Sigmoid colon (tissue), 7 donors: ENCODE data around the gene CST6. TPM values are rescaled to one million over a fixed set of nuclear protein-coding genes. Genes with fewer than 3 reads are reported as not detected.

Experiments used
- DNase-seq: peaks from one replicate; pipeline ENCODE4 v3.0.0-alpha.2; 2019
- H3K27ac ChIP-seq, 4 donors: fragments of 200-600 bp; sonication (generic); one replicate each; pipeline ENCODE4 v1.5.1; 2016 to 2019; ENCODE audit warnings: mild to moderate bottlenecking in 1 of 4
- H3K27me3 ChIP-seq, 3 donors: fragments of 200-600 bp; sonication (generic); one replicate each; pipeline ENCODE4 v1.5.1; 2019; ENCODE audit warnings: mild to moderate bottlenecking in 1 of 3
- H3K36me3 ChIP-seq, 4 donors: fragments of 200-600 bp; sonication (generic); one replicate each; pipeline ENCODE4 v1.5.1; 2016 to 2019
- H3K4me1 ChIP-seq, 4 donors: fragments of 200-600 bp; sonication (generic); one replicate each; pipeline ENCODE4 v1.5.1; 2017 to 2019
- H3K4me3 ChIP-seq, 4 donors: fragments of 200-600 bp; sonication (generic); one replicate each; pipeline ENCODE4 v1.5.1; 2017 to 2019; ENCODE audit warnings: mild to moderate bottlenecking in 2 of 4, moderate library complexity in 1 of 4
- H3K9me3 ChIP-seq, 4 donors: fragments of 200-600 bp in 3 of 4; sonication (generic) in 3 of 4; one replicate each; pipeline versions ENCODE4 v1.5.1 to v1.6.1; 2013 to 2019
- CTCF ChIP-seq, 4 experiments: fragments of 450-650 bp in 3 of 4; fragments of 200-600 bp in 1 of 4; IDR thresholded peaks; one replicate each; pipeline ENCODE4 v1.5.1; 2016 to 2019; ENCODE audit warnings: antibody characterized with exemption in 4 of 4, mild to moderate bottlenecking in 3 of 4, moderate library complexity in 2 of 4
- EP300 ChIP-seq, 4 donors: sonication (generic); formaldehyde crosslinking; IDR thresholded peaks; one replicate each; pipeline ENCODE4 v1.6.1; 2017; ENCODE audit warnings: antibody characterized with exemption in 4 of 4
- POLR2A ChIP-seq, 2 donors: fragments of 450-650 bp; IDR thresholded peaks; one replicate each; pipeline ENCODE4 v1.6.1; 2016; ENCODE audit warnings: antibody characterized with exemption in 2 of 2, mild to moderate bottlenecking in 2 of 2, moderate library complexity in 2 of 2
- POLR2AphosphoS5 ChIP-seq, 4 donors: sonication (generic); formaldehyde crosslinking; IDR thresholded peaks; one replicate each; pipeline ENCODE4 v1.6.1; 2017; ENCODE audit warnings: antibody characterized with exemption in 4 of 4
- WGBS, 2 donors: extraction: QIAGEN DNeasy Blood & Tissue Kit; methylation state at CpG; one replicate each; pipeline ENCODE4 v1.1.7; 2013; 5-methylcytosine and 5-hydroxymethylcytosine counted together
- intact Hi-C: fragments of 100-400 bp; cut with DNase I; formaldehyde crosslinking; loops from one replicate; pipeline ENCODE4 v1.15.1; 2023
- polyA plus RNA-seq, 3 donors: library from polyadenylated mRNA; stranded (reverse); fragments of 200-250 nt; gene quantifications; one replicate each; pipeline ENCODE4 v1.2.3, GENCODE V29; 2013
- total RNA-seq, 4 donors: library from RNA; depleted of rRNA; stranded (reverse); fragments of >200 nt; gene quantifications; one replicate each; pipeline ENCODE4 v1.1.0, GENCODE V29; 2016
- donor health status: healthy with polysubstance abuse.
- donor health status: Bipolar disorder and iron deficiency.
- donor health status: healthy.

The CST6 gene
- total and polyA plus RNA-seq, 7 donors: 0.10 to 1.2 TPM; not detected in 5

GRCh38 chr11:66051766-66052663 is 40.2 kb downstream of the CST6 start, which contains the start of gene SF3B2:
Gene SF3B2, plus strand, starts transcription at chr11:66052364. Its CDS starts 21 bp downstream, at chr11:66052385.
- 0% methylated on average over 84 of the region's 84 CpGs for WGBS, 2 donors
- peak within 1 kb of the TSS; percentile 85 to 98 (median 91) for H3K4me3 ChIP-seq
- intact Hi-C loops: loop anchor here (5.0 kb wide), 1 partner anchor 50 kb away; the partner anchor contains the start of genes BANF1 and EIF1AD
- H3K36me3 ChIP-seq: peaks cover 20 to 36% (median 26%) of the 10 kb centered on the region in 4 donors
- H3K9me3 ChIP-seq: no peaks in the 10 kb centered on the region
- peaks cover 0 to 33% (median 23%) of the 10 kb centered on the region in 4 donors for H3K4me1 ChIP-seq
- H3K27ac ChIP-seq: peak within 1 kb of the TSS; percentile 84 to 90 (median 87)
- DNase-seq: peak; percentile 99
- H3K27me3 ChIP-seq: peaks cover 14 to 26% (median 21%) of the 10 kb centered on the region in 3 donors
- TF ChIP-seq CTCF (IDR thresholded peaks at IDR 0.05): no peak
- TF ChIP-seq POLR2AphosphoS5 (IDR thresholded peaks at IDR 0.05): peak; percentile 61 to 87 (median 82)
- no peak for TF ChIP-seq EP300 (IDR thresholded peaks at IDR 0.05)
- peak; percentile 48 to 50 for TF ChIP-seq POLR2A (IDR thresholded peaks at IDR 0.05)

GRCh38 chr11:66052664-66052982 is 40.8 kb downstream of the CST6 start:
- DNase-seq: no peak
- Histone ChIP-seq H3K27me3 (peaks cover 14 to 21% (median 17%) of the 10 kb centered on the region in 3 donors), H3K36me3 (peaks cover 26 to 42% (median 32%) of the 10 kb centered on the region in 4 donors), H3K9me3 (no peaks in the 10 kb centered on the region), H3K4me3 (peak overlapping the region; percentile 85 to 98 (median 91)), H3K4me1 (peaks cover 0 to 33% (median 23%) of the 10 kb centered on the region in 4 donors), H3K27ac (peak overlapping the region; percentile 84 to 90 (median 87))
- TF ChIP-seq CTCF (IDR thresholded peaks at IDR 0.05) (no peak), POLR2A (IDR thresholded peaks at IDR 0.05) (no peak), POLR2AphosphoS5 (IDR thresholded peaks at IDR 0.05) (no peak), EP300 (IDR thresholded peaks at IDR 0.05) (no peak)
- intact Hi-C loops: loop anchor here (5.0 kb wide), 1 partner anchor 50 kb away; the partner anchor contains the start of genes BANF1 and EIF1AD
- WGBS, 2 donors: 1 to 2% methylated on average over 17 of the region's 17 CpGs

- no peak overlapping the region for H3K27ac ChIP-seq
- peak; percentile 63 for DNase-seq
- H3K27me3 ChIP-seq: no peaks in the 10 kb centered on the region
- no peak overlapping the region for H3K4me3 ChIP-seq
- H3K9me3 ChIP-seq: no peaks in the 10 kb centered on the region
- 96 to 97% methylated on average over 7 of the region's 7 CpGs for WGBS, 2 donors
- peaks cover 0 to 28% (median 20%) of the 10 kb centered on the region in 4 donors for H3K4me1 ChIP-seq
- intact Hi-C loops: no loop called here
- peaks cover 48 to 66% (median 56%) of the 10 kb centered on the region in 4 donors for H3K36me3 ChIP-seq
- TF ChIP-seq CTCF (IDR thresholded peaks at IDR 0.05) (no peak), EP300 (IDR thresholded peaks at IDR 0.05) (no peak), POLR2AphosphoS5 (IDR thresholded peaks at IDR 0.05) (no peak), POLR2A (IDR thresholded peaks at IDR 0.05) (no peak)
Measured at GRCh38 chr11:66055021-66055420, 43.2 kb downstream of the CST6 start.

- TF ChIP-seq CTCF (IDR thresholded peaks at IDR 0.05) (no peak), POLR2A (IDR thresholded peaks at IDR 0.05) (no peak), POLR2AphosphoS5 (IDR thresholded peaks at IDR 0.05) (no peak), EP300 (IDR thresholded peaks at IDR 0.05) (no peak)
- no peaks in the 10 kb centered on the region for H3K27me3 ChIP-seq
- peaks cover 0 to 23% (median 15%) of the 10 kb centered on the region in 4 donors for H3K4me1 ChIP-seq
- intact Hi-C loops: no loop called here
- no peak overlapping the region for H3K27ac ChIP-seq
- WGBS, 2 donors: 76 to 81% methylated on average over 7 of the region's 7 CpGs
- no peaks in the 10 kb centered on the region for H3K9me3 ChIP-seq
- peak; percentile 44 for DNase-seq
- no peak overlapping the region for H3K4me3 ChIP-seq
- H3K36me3 ChIP-seq: peaks cover 61 to 81% (median 70%) of the 10 kb centered on the region in 4 donors
Measured at GRCh38 chr11:66056501-66056900, 44.7 kb downstream of the CST6 start.
